TTC549 (cell line): ENCODE measurements around the gene GSTCD.
"Not testable (repeated sequence)": the region's sequence is repeated elsewhere in the genome, so short reads cannot be mapped to it uniquely, and the experiment has no call there.

ENCODE experiments used
- FAIRE-seq: peaks from 2 replicates; lab custom pipeline; 2012; peaks lifted over from hg19 to GRCh38; lab: Jason Lieb, UNC

The GSTCD gene

DNA sequence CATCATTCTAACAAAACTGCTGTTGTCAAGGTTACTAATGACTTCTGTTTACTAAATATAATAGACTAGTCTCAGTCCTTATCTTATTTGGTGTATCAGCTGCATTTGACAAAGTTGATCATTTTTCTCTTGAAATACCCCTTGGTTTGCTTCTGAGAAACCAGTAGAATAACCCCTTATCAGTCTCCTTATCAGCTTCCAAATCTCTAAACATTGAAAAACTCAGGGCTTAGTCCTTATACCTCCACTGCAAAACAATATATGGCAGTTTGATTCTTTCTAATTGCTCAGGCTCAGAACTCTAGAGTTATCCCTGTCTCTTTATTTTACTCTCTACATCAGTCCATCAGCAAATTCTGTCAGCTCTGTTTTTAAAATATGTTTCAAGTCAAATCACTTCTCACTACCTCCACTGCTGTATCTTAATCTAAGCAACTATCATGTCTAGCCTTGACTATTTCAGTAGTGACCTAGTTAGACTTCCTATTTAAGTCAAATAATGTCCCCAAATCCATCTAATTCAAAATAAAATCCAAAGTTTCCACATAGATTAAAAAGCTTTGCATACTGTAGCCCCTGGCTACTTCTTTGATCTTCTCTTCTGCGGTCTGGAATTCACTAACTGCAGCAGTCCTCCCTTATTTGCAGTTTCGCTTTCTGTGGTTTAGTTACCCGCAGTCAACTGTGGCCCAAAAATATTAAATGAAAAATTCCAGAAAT lies 99.6 kb downstream of the GSTCD start:
- FAIRE-seq: no peak

DNA sequence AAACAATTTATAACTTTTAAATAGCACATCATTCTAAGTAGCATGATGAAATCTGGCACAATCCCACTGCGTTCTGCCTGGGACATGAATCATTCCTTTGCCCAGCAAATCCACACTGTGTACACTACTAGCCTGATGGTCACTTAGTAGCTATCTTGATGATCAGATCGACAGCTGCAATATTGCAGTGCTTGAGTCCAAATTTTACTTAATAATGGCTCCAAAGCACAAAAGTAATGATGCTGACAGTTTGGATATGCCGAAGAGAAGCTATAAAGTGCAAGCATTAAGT lies 100.1 kb downstream of the GSTCD start:
- FAIRE-seq: no peak

DNA sequence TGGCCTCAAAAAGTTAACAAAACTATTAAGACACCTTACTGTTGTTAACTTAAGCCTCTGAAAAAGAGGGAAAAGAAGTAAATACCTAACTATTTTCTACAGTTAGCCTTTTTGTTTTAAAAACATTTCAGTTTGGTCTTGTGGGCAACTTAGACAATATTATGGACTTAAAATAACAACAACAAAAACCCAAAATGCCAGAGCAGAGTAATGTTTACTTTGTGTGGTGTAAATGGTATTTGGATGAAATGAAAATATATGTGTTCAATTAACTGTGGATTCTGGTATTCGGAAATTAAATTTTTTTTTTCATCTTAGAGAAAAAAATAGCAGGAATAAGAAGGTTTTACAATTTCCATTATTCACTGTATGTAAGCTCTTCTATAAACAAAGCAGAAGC lies 107.1 kb downstream of the GSTCD start:
- no peak for FAIRE-seq

DNA sequence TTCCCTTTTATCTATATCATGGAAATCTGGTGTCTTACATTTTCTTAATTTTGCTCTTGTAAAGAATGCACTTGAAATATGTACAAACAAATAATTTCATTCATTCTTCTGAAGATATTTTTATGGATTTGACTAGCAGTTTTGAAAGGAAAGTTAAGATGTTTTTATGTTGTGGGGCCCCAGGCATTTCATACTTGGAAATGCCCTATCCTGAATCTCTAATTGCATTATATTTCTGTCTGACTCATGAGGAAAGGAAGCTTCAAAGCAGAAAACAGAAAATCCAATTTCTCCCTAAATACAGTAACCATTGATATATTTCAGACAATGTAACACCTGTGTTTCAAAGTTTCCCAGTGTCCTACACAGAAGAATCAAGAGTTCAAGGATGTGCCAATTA lies 113.5 kb downstream of the GSTCD start:
- FAIRE-seq: no peak

DNA sequence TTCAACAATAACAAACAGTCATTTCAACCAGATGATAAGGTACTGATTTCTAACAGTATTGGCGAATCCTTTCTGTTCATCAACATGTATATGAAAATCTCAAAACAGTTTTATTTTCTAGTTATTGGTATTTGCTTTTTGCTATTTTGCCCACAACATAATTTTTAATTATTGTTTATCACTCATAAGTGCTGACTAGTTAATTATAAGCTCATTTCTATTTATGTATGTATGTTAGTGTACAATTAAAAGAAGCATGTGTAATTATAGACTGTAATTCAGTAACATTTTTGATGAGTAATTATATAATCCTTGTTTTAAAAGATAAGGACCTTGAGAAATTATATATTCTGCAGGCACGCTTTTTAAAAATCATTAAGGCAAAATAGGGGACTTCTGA lies 119.5 kb downstream of the GSTCD start:
- FAIRE-seq: no peak

DNA sequence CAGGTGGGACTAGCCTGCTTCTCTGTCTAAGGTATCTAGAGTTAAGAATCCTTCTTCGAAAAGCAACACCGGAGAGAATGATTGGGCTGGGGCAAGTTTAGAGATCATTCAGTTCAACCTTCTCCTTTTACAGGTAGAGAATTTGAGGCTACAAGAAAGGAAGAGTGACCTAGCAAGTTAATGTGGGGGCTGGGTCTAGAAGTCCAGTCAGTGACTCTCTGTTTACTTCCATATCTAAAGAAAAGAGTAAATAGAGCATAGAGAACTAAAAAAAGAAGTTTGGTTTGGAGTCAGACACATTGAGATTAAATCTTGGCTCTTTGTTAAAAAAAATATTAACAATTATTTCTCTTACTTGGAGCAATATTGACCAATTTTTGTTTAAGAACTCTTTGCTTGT lies 122.6 kb downstream of the GSTCD start:
- FAIRE-seq: no peak

DNA sequence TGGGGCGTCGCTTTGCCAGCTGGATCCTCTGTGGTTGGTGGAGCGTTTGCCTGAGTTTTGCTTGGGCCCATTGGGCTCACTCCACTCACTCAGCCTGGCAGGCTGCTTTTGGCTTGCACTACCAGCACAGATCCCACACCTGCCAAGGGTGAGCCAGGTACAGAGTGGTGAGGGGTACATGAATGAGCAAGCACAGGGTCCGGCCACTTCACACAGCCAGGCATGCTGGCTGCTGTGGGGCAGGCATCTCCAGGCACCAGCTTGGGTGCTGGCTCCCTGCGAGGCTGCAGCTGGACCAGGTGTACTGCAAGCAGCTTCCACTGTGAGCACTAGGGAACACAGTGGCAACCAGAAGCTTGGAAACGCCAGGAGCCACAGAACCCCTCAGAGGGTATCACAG lies 126.6 kb downstream of the GSTCD start:
- FAIRE-seq: no peak

DNA sequence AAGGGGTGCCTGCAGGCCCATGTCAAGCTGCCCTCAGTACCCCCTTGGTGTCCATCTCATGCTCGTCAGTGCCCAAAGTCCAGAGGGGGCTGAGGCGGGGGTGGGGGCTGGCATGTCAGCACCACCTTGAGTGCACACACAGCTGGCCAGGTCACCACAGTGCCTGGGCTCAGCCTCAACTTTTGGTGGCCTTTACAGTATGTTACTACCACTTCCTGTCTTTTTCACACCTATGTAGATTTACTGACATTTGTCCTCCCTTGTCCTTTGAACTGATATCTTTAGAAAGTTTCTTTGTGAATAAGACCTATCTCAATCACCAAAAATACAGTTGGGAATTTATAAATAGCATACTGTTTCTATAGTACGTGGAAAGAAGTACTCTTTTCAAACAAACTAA lies 128.0 kb downstream of the GSTCD start:
- no peak for FAIRE-seq

DNA sequence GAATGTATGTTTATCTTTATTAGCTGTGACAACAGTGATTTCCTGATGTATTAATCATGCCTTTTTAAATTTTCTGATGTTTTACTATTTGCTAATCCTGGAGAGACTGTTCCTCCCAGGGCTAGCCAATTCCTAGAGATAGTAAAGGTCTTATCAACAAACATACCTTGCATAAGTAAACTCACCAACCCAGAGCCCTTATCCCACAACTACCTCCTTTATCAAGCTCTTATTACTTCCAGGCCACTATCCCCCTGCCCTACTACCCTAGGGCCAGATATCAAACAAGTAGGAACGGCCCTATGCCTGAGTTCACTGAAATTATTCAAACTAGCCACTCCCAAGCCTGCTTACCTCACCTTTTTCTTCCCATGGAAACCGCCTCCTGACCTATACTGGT lies 128.5 kb downstream of the GSTCD start:
- FAIRE-seq: no peak

DNA sequence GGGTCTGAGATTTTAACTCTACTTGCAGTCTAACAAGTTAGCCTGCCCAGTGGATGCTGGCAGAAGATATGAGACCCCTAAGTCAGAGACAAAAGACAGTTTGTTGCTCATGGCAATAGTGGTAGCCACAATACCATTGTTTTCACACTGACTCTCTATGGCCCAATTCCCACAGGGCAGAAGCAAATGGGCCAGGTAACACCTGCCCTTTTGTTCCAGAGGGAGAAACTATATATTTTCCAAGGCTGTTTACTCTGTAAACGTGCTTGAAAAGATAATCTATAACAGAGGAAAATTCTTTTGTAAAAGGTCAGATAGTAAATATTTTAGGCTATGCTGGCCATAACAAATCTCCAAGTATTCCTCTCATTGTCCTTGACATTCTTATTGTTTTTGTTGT lies 129.5 kb downstream of the GSTCD start:
- FAIRE-seq: no peak

DNA sequence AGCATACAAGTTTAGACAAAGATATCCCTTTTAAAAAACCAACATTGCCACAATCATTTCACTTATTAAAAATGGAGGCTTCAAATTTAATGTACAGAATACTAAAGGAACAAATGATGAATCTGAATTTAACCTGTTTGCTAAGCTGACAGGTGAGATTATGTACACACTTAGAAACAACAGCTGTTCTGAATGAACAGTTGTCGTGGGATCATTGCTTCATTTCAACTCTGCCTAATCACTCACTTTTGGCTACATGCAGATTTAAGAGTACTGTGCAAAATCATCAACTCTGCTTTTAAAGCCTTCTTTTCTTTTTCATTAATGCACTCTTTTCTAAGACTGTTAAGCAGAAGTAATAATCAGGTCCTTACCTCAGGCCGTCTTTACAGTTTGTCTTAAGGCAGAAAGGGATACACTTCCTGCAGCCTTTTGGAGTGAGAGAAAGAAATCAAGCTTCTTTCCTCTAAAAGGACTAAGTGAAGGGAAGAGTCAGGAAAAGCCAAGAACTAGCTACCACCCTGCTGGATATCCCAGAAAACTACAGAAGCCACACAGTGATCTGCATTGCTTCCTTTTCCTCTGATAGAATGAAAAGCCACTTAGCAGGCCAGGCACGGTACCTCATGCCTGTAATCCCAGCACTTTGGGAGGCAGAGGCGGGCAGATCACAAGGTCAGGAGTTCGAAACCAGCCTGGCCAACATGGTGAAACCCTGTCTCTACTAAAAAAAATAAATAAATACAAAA lies 132.0 kb downstream of the GSTCD start:
- no peak for FAIRE-seq

DNA sequence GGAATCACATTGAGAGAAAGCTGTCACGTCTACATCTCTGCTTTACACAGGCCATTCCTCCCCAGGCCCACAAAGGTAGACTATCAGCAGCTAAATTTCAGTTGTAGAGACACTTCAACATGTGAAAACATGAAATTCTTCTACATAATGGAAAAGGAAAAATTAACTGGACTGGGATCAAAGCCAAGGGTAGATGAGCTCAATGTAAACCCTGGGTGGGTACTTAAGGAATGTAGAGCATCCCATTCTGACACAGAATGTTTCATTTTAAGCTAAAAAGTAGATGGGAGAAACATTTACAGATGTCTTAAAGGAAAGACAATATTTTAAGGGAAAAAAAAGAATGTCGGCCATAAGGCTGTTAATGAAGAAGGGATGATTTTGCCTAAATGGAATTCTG lies 135.4 kb downstream of the GSTCD start:
- no peak for FAIRE-seq

DNA sequence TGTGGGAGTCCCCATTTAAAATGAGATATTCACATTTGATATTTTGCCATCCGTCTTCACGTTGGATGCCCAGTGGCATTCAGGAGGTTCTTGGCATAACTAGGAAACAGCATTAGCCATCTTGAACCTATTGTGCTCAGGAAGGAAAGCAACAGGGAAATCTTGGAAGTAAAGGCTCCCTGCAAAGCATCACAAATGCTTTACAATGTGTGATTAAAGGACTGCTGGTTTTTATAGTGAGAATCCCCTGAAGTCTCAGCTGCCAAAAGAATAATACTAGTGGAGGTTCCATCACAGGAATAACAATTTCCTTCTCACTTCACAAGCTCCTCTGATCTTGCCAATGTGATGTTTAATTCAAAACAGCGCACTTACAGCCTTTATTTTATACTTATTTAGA lies 137.0 kb downstream of the GSTCD start:
- no peak for FAIRE-seq

DNA sequence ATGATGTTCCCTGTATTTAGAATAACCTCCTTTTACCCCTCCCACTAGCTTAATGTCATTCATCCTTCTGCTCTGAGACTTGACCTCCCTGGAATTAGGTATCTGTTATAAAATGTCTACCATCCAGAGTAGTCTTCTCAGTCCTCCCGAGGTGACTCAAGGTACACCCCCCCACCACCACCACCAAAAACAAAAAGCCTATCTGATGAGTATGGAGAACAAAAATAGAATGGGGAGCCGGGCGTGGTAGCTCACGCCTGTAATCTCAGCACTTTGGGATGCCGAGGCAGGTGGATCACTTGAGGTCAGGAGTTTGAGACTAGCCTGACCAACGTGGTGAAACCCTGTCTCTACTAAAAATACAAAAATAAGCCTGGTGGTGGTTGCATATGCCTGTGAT lies 139.8 kb downstream of the GSTCD start:
- FAIRE-seq: not testable (repeated sequence)

DNA sequence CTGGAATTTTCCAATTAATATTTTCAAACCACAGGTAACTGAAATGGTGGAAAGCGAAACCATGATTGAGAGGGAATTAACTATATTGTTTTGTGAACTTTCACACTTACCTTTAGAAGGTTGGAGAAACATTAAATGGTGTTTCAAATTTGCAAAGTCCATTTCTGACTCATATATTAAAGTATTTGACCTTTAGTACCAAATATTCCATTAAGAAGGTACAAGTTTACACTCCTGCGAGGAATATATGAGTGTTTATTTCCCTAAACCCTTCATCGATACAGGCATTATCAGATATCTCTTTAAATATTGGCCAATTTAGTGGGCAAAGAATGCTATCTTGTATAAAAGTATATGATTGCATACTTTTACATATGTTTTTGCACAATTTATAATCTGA lies 142.6 kb downstream of the GSTCD start:
- no peak for FAIRE-seq

DNA sequence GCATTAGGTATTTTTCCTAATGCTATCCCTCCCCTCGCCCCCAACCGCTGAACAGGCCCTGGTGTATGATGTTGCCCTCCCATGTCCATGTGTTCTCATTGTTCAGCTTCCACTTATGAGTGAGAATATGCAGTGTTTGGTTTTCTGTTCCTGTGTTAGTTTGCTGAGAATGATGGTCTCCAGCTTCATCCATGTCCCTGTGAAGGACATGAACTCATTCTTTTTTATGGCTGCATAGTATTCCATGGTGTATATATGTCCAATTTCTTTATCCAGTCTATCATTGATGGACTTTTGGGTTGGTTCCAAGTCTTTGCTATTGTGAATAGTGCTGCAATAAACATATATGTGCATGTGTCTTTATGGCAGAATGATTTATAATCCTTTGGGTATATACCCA lies 143.6 kb downstream of the GSTCD start:
- not testable (repeated sequence) for FAIRE-seq

DNA sequence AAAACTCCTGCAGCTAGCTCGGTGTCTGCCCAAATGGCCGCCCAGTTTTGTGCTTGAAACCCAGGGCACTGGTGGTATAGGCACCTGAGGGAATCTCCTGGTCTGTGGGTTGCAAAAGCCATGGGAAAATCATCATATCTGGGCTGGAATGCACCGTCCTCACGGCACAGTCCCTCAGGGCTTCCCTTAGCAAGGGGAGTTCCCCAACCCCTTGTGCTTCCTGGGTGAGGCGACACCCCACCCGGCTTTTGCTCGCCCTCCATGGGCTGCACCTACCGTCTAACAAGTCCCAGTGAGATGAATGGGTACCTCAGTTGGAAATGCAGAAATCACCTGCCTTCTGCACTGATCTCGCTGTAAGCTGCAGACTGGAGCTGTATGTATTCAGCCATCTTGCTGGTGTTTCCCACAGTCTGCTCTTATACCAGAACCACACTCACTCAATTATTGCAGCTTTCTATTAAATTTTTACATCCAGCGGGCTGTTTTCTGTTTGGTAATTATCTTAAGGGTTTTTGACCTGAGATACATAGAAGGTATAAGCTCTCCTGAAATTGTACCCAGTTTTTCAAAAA lies 150.0 kb downstream of the GSTCD start:
- no peak for FAIRE-seq

DNA sequence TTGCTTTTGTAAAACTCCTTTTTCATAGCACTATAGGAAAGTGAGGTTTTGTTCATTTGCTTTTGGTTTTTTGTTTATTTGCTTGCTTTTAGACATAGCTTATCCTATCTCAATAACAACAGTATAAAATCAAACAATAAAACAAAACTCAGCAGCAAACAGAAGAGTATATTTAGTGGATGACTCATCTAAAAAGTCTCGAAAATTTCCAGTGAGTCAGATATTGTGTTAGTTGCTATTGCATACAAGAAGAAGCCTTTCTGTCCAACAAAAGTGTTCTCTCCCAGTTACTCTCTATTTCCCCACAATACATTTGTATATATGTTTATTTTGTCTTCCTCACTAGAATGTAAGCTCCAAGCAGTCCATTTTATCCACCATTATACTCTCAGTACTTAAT lies 150.6 kb downstream of the GSTCD start:
- no peak for FAIRE-seq

DNA sequence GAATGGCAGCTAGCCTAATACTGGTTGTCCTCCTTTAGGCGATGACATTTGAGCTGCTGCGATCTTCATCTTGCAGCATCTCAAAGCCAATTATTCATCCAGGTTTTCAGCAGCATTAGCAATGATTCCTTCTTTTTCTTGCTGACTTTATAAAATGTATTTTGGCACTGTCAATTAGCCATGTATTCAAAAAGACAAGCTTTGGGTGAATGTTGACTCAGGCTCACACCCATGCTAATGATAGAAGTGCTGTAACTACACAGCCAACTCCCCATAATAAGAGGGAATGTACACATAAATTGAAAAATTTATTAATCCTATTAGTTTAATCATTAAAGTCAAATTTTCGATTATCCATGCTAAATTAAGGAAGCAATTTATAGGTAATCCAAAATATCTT lies 162.4 kb downstream of the GSTCD start:
- no peak for FAIRE-seq

DNA sequence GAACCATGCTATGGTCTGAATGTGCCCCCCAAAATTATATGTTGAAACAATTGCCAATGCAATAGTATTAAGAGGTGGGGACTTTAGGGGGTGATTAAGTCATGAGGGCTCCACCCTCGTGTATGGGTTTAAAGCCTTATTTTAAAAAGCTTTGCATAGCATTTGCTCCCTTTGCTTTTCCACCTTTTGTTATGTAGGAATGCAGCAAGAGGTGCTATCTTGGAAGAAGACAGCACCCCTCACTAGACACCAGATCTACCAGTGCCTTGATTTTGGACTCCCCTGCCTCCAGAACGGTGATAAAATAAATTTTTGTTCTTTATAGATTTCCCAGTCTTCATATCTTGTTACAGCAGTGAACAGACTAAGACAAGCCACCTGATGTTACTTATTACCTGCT lies 163.4 kb downstream of the GSTCD start:
- FAIRE-seq: no peak

DNA sequence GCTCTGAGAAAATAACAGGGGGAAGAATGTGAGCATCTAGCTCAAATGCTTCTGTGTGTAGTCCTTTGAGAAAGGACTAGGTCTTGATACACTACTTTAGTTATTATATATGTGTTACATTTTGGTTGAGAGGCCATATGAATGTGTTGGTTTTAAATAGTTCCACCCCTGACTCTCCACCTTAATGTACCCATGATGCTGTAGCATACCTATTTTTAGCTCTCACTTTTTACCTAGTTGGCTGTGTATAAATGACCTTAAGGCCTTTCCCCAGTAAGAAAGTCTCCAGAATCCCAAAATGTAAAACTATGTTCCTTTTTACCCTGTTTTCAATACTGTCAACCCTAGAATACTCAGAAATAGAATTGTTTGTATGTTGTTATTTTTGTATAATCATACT lies 166.6 kb downstream of the GSTCD start:
- FAIRE-seq: no peak

DNA sequence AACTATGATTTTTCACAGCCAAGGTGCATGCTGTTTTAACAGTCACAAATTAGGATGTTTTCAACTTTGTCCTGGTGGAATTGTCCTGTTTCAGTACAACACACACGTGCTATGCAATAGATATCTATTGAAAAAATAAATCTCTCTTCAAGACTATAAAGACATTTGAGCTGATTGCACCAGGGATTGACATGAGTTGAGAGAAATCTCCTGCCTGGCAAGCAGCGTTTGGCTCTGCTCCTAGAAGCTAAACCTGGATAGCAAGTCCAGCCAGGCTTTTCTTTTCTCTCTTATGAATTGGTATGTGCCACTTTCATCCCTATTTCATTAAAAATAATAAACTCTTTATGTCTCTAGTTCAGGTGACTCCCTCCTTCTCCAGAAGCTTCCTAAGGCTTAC lies 170.1 kb downstream of the GSTCD start:
- no peak for FAIRE-seq

DNA sequence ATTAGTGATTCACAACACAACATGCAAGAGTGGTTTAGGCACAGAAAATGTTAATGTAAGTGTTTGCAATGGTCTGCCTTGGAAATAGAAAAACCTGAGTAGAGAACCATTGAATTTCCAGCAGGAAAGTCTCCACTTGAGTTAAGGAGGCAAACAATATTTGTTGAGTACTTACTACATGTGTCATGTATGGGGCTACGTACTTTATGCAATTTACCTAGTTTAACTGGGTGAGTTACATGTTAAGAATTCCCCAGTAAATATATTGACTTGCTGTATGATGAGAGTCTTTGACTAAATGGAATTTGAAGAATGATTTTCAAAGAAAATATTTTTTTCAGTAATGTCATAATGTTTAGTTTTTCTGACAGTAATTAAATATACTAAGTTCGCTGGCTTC lies 178.9 kb downstream of the GSTCD start:
- no peak for FAIRE-seq
